ENCODE measurements around the gene TMEM217. TPM values are rescaled to one million over a fixed set of nuclear protein-coding genes. Genes with fewer than 3 reads are reported as not detected.

TMEM217 gene
- total RNA-seq, 1 donor from 2014 or later: not detected

- Mint-ChIP-seq H3K4me1 (ENCODE audit: low read depth, unreplicated experiment) (peaks cover 8% of the 10 kb centered on the region), H3K36me3 (ENCODE audit: unreplicated experiment) (no peaks in the 10 kb centered on the region), H3K27me3 (ENCODE audit: unreplicated experiment) (no peaks in the 10 kb centered on the region), H3K4me3 (ENCODE audit: unreplicated experiment) (no peak overlapping the region), H3K9me3 (ENCODE audit: unreplicated experiment) (no peaks in the 10 kb centered on the region), H3K27ac (ENCODE audit: unreplicated experiment) (no peak overlapping the region)
- DNase-seq: peak; percentile 40
- peak; percentile 51 for TF ChIP-seq CTCF (IDR thresholded peaks at IDR 0.05; ENCODE audit: partially characterized antibody, unreplicated experiment)
Observed at GRCh38 chr6:37303891-37304503, 46.1 kb upstream of the TMEM217 start.

DNA sequence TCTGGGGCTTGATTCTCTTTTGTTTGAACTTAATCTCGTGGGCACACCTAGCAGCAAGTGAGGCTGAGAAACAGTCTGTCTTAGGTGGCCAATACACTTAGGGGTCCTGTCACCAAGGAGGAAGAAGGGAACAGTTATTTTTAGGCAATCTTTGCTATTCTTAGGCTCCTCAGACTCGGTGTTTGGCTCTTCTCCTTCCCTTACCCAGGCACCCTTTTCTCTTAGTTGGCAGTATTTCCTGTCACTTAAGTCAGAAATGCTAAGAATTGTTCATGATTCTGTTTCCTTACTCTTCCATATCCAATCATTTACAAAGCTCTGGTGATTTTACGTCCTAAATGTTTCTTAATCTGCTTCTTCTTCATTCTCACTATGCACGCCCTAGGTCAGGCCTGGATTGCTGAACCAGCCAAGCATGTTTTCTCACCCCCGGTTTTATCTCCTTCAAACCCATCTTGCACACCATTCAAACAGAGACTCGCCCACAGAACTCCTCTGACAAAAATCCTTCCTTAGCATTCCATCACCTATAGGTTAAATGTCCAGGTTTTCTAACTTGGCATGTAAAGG is 45.2 kb upstream of the TMEM217 start:
- H3K27ac Mint-ChIP-seq (ENCODE audit: unreplicated experiment): no peak overlapping the region
- H3K27me3 Mint-ChIP-seq (ENCODE audit: unreplicated experiment): no peaks in the 10 kb centered on the region
- no peak for DNase-seq
- H3K4me3 Mint-ChIP-seq (ENCODE audit: unreplicated experiment): no peak overlapping the region
- TF ChIP-seq CTCF (IDR thresholded peaks at IDR 0.05; ENCODE audit: partially characterized antibody, unreplicated experiment): no peak
- H3K36me3 Mint-ChIP-seq (ENCODE audit: unreplicated experiment): no peaks in the 10 kb centered on the region
- H3K4me1 Mint-ChIP-seq (ENCODE audit: low read depth, unreplicated experiment): peaks cover 4% of the 10 kb centered on the region
- no peaks in the 10 kb centered on the region for H3K9me3 Mint-ChIP-seq (ENCODE audit: unreplicated experiment)

DNA sequence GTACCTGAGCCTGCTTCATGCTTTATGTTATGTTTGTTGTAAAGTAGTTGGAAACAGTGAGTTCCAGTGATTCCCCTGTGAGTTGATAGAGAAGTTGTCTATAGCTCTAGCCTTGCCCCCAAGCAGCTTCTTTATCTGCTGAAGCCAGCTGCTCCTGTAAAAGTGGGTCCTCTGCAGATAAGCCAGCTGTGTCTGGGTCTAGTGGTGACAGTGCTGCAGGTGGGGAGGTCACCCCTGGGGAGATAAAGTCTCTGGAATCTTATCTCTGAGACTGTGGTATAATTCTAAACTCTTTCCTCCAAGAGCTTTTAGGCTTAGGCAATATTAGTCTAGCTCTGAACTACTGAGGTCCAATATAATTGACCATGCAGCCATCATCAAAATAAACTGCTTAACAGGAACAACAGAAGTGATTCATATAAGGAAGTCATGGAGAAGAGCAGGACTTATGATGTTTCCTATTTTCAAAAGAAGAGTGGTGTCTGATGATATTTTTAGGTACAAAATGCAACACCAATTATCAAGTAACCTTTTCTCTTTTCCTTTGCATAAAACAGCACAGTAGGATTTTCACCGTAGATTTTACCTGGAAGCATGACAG is 44.2 kb upstream of the TMEM217 start:
- no peaks in the 10 kb centered on the region for H3K4me1 Mint-ChIP-seq (ENCODE audit: low read depth, unreplicated experiment)
- no peaks in the 10 kb centered on the region for H3K27me3 Mint-ChIP-seq (ENCODE audit: unreplicated experiment)
- no peak overlapping the region for H3K4me3 Mint-ChIP-seq (ENCODE audit: unreplicated experiment)
- no peak overlapping the region for H3K27ac Mint-ChIP-seq (ENCODE audit: unreplicated experiment)
- no peaks in the 10 kb centered on the region for H3K9me3 Mint-ChIP-seq (ENCODE audit: unreplicated experiment)
- TF ChIP-seq CTCF (IDR thresholded peaks at IDR 0.05; ENCODE audit: partially characterized antibody, unreplicated experiment): no peak
- no peak for DNase-seq
- H3K36me3 Mint-ChIP-seq (ENCODE audit: unreplicated experiment): no peaks in the 10 kb centered on the region

GRCh38 chr6:37299990-37300389 is 42.0 kb upstream of the TMEM217 start:
- H3K4me1 Mint-ChIP-seq (ENCODE audit: low read depth, unreplicated experiment): no peaks in the 10 kb centered on the region
- no peak overlapping the region for H3K4me3 Mint-ChIP-seq (ENCODE audit: unreplicated experiment)

More at GRCh38 chr6:37299990-37300389, 42.0 kb upstream of the TMEM217 start:
- no peak for DNase-seq
- Mint-ChIP-seq H3K9me3 (ENCODE audit: unreplicated experiment) (peaks cover 6% of the 10 kb centered on the region), H3K27me3 (ENCODE audit: unreplicated experiment) (no peaks in the 10 kb centered on the region), H3K27ac (ENCODE audit: unreplicated experiment) (no peak overlapping the region), H3K36me3 (ENCODE audit: unreplicated experiment) (peaks cover 10% of the 10 kb centered on the region)
- TF ChIP-seq CTCF (IDR thresholded peaks at IDR 0.05; ENCODE audit: partially characterized antibody, unreplicated experiment): no peak

Data from glutamatergic neuron (in vitro differentiated cells).